GM12872 (cell line): ENCODE data around the gene C6orf120.

Experiments
- TF ChIP-seq, protein P1 (sequence below): IDR thresholded peaks from 3 replicates; pipeline ENCODE4 v1.5.1; 2011; ENCODE audit warnings: low read depth, mild to moderate bottlenecking, low read length, moderate library complexity; ENCODE audit not compliant: insufficient read depth

Gene C6orf120

DNA sequence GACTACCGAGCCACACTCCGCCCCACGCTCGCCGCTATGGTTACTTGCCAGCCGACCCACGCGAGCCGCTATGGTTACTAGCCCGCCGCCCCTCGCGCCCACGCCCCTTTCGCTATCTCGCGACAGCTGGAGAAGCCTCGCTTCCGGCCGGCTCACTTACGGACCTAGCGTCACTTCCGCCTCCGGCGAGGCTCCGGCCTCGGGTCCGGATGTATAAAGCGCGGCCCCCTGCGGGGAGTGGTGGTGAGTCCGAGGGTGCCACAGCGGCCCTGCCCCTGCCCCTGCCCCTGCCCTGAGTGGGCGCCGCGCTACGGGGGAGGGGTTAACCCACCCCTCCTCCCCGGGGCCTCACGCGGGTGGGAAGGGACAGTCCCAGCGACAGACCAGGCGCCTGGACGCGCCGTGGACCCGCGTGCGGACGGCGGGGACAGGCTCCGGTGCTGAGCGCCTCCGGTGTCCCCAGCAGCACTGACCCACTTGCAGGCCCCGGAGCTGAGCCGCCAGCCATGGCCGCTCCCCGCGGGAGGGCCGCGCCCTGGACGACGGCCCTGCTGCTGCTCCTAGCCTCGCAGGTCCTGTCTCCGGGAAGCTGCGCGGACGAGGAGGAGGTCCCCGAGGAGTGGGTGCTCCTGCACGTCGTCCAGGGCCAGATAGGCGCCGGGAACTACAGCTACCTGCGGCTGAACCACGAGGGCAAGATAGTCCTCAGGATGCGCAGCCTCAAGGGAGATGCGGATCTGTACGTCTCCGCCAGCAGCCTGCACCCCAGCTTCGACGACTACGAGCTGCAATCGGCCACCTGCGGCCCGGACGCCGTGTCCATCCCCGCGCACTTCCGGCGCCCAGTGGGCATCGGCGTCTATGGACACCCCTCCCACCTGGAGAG is at the start of gene C6orf120, which contains the start of gene WDR27:
Gene C6orf120 (plus strand): TSS at position 173 of the 886 bp plus-strand sequence. CDS start 334 bp downstream, at position 507.
Gene WDR27 (minus strand): TSS at position 76 of the 886 bp plus-strand sequence. CDS start 13,024 bp downstream, outside the sequence.
- TF ChIP-seq, protein P1, sequence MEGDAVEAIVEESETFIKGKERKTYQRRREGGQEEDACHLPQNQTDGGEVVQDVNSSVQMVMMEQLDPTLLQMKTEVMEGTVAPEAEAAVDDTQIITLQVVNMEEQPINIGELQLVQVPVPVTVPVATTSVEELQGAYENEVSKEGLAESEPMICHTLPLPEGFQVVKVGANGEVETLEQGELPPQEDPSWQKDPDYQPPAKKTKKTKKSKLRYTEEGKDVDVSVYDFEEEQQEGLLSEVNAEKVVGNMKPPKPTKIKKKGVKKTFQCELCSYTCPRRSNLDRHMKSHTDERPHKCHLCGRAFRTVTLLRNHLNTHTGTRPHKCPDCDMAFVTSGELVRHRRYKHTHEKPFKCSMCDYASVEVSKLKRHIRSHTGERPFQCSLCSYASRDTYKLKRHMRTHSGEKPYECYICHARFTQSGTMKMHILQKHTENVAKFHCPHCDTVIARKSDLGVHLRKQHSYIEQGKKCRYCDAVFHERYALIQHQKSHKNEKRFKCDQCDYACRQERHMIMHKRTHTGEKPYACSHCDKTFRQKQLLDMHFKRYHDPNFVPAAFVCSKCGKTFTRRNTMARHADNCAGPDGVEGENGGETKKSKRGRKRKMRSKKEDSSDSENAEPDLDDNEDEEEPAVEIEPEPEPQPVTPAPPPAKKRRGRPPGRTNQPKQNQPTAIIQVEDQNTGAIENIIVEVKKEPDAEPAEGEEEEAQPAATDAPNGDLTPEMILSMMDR = no peak

DNA sequence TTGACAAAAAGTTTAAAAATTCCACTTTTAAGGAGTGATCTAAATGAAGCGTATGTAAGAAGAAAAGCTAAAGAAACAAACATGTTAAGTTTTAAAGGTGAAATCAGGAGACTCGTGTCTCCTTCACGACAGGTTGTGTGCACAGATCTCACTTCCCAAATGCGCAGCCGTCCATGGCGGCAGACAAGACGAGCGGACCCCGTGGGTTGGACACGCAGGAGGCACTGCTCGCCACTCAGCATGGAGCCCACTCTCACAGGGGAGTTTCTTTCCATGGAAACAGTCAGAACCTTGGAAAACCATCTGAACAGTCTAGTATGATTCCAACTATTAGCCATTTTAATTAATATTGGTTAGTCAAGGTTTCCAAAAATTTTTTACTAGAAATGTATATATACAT is 49.0 kb upstream of the C6orf120 start:
- TF ChIP-seq, protein P1 = no peak

DNA sequence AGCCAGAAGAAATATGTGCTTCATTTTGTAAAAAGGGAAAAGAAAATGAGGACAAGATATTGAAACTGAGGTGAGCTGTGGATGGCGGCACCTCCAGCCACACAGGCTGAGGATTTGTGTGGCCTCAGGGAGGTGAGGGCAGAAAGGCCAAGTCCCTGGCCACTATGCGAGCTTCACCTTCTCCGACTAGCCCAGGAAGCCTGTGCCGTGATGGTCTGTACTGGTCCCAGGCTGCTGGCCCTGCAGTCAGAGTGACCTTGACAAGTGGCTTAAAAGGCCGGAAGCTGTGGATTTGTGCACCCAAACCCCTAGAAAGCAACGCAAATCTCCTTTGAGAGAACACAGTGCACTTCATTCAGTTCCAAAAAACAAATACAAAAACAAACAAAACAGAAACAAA is 48.2 kb upstream of the C6orf120 start:
- TF ChIP-seq, protein P1 = no peak

DNA sequence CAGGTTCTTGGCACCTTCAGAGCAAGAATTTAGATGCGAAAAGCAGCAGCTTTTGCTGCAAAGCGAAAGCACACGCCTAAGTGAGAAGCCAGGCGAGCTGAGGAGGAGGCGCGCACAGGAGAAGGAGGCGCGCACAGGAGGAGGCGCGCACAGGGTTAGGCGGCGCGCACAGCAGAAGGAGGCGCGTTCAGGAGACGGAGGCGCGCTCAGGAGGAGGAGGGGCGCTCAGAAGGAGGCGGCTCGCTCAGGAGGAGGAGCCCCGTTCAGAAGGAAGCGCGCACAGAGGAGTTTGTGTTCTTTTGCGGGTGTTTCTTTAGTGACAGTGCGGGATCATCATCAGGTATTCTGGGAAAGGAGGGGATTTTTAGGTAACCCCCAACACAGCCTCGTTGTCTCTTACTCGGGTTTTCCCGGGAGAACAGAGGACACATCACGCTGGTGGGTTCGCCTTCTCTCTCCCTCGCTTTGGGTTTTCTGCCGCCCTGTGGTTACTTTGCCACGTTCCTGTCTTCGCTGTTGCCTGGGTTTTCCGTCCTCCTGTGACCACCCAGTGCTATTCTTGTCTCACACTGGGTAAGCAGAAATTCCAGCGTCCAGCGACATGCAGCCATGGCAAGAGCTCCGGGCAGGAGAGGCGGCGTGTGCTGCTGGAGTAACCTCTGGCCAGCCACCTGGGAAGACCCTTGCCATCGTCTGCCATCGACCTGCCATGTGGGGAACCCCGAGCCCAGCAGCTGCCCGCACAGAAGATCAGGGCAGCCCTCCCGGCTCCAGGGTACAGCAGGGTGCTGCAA is 47.1 kb upstream of the C6orf120 start:
- TF ChIP-seq, protein P1 = peak; percentile 48

DNA sequence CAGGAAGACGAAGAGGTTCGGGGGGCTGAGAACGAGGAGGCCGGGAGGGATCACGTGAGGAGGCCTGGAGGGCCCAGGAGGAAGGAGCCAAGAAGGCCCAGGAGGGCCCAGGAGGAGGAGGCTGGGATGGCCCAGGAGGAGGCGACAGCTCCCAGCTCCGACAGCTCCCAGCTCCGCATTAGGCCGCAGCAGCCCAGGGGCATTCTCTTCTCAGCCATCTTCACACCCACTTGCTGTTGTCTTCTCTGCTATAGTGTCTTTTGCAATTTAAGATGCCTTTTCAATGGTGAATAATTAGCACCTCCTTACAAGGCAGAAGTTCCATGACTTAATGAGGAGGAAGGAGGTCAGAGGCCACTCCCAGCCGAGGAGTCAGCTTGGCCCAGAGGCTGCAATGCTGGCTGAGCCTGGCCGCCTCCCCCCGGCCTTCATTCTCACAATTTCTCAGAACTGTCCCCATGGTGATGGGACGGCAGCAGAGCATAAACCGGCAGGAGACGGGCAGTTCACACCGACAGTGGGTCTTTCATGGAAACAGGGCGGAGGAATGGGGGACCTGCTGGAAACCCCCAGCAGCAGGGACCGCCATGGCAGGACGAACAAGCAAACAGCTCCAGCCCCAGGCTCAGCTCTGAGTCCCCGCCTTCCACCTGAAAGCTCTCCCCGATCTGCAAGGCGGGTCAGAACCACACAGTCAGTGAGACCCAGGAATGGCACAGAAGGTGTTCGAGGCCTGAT is 45.2 kb upstream of the C6orf120 start:
- TF ChIP-seq, protein P1 = no peak

DNA sequence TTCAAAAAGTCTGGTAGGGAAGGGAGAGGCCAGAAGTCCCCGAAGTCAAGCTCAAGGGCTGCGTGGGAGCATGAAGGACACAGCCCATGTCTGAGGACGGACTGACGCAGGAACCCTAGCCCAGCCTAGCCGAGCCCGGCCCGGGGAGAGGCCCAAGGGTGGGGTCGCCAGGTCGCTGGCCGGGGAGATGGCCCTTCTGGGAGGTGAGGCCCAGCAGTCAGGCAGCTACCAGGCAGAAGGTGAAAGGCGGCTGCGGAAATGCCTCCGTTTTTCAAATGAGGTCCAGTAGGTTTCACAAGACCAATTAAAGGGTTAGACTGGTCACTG is 44.7 kb upstream of the C6orf120 start:
- TF ChIP-seq, protein P1 = no peak
